ENCODE results near the gene APBA2. TPM values are rescaled to one million over a fixed set of nuclear protein-coding genes. Genes with fewer than 3 reads are reported as not detected.
"Not testable (repeated sequence)": the region's sequence is repeated elsewhere in the genome, so short reads cannot be mapped to it uniquely, and the experiment has no call there.

APBA2 gene
- polyA plus RNA-seq, 1 donor (not counting 4 experiments of a cell fraction or from before 2014, with no cell fraction given) = 5.5 TPM

- H2AFZ ChIP-seq (ENCODE audit: control insufficient read depth, low read length); H3K9ac ChIP-seq (ENCODE audit: control insufficient read depth, extremely low read depth, insufficient read depth, low read length); dilution Hi-C loops (cut with MboI; ENCODE audit: extremely low pct_ligation_motif_present, low sequenced_read_pairs); DNase-seq (ENCODE audit: low read depth, low spot score); H3K27ac ChIP-seq (ENCODE audit: control insufficient read depth, insufficient read depth, low read length); H3K4me2 ChIP-seq (ENCODE audit: control insufficient read depth, extremely low read depth, insufficient read depth, low read depth, low read length); H4K20me1 ChIP-seq (ENCODE audit: control insufficient read depth, extremely low read depth, insufficient read depth, low read length); H3K36me3 ChIP-seq (ENCODE audit: control insufficient read depth in 2 of 2, extremely low read depth in 1 of 2, insufficient read depth in 2 of 2, low read length in 2 of 2); H3K9me1 ChIP-seq (ENCODE audit: control insufficient read depth, extremely low read depth, insufficient read depth, low read length); H3K79me2 ChIP-seq (ENCODE audit: control insufficient read depth, insufficient read depth, low read length); FAIRE-seq; H3K9me3 ChIP-seq (ENCODE audit: control insufficient read depth, low read depth, low read length); H3K27me3 ChIP-seq (ENCODE audit: control insufficient read depth, extremely low read depth, insufficient read depth, low read length); H3K4me1 ChIP-seq (ENCODE audit: control insufficient read depth, extremely low read depth, insufficient read depth, low read length); H3K4me3 ChIP-seq (ENCODE audit: control insufficient read depth in 2 of 3, extremely low read depth in 1 of 3, insufficient read depth in 2 of 3, low read depth in 1 of 3, low read length in 3 of 3): not testable (repeated sequence)
Observed at GRCh38 chr15:28849766-28850165, 36.0 kb upstream of the APBA2 start.

- H4K20me1 ChIP-seq (ENCODE audit: control insufficient read depth, extremely low read depth, insufficient read depth, low read length); H2AFZ ChIP-seq (ENCODE audit: control insufficient read depth, low read length); H3K9me1 ChIP-seq (ENCODE audit: control insufficient read depth, extremely low read depth, insufficient read depth, low read length); H3K27me3 ChIP-seq (ENCODE audit: control insufficient read depth, extremely low read depth, insufficient read depth, low read length); H3K9me3 ChIP-seq (ENCODE audit: control insufficient read depth, low read depth, low read length); H3K4me2 ChIP-seq (ENCODE audit: control insufficient read depth, extremely low read depth, insufficient read depth, low read depth, low read length); DNase-seq (ENCODE audit: low read depth, low spot score); dilution Hi-C loops (cut with MboI; ENCODE audit: extremely low pct_ligation_motif_present, low sequenced_read_pairs); H3K9ac ChIP-seq (ENCODE audit: control insufficient read depth, extremely low read depth, insufficient read depth, low read length); H3K4me3 ChIP-seq (ENCODE audit: control insufficient read depth in 2 of 3, extremely low read depth in 1 of 3, insufficient read depth in 2 of 3, low read depth in 1 of 3, low read length in 3 of 3); H3K4me1 ChIP-seq (ENCODE audit: control insufficient read depth, extremely low read depth, insufficient read depth, low read length); H3K27ac ChIP-seq (ENCODE audit: control insufficient read depth, insufficient read depth, low read length); FAIRE-seq; H3K79me2 ChIP-seq (ENCODE audit: control insufficient read depth, insufficient read depth, low read length); H3K36me3 ChIP-seq (ENCODE audit: control insufficient read depth in 2 of 2, extremely low read depth in 1 of 2, insufficient read depth in 2 of 2, low read length in 2 of 2): not testable (repeated sequence)
Observed at GRCh38 chr15:28853654-28854053, 32.1 kb upstream of the APBA2 start.

- H3K4me2 ChIP-seq (ENCODE audit: control insufficient read depth, extremely low read depth, insufficient read depth, low read depth, low read length); H3K4me3 ChIP-seq (ENCODE audit: control insufficient read depth in 2 of 3, extremely low read depth in 1 of 3, insufficient read depth in 2 of 3, low read depth in 1 of 3, low read length in 3 of 3); H2AFZ ChIP-seq (ENCODE audit: control insufficient read depth, low read length); H3K36me3 ChIP-seq (ENCODE audit: control insufficient read depth in 2 of 2, extremely low read depth in 1 of 2, insufficient read depth in 2 of 2, low read length in 2 of 2); H3K79me2 ChIP-seq (ENCODE audit: control insufficient read depth, insufficient read depth, low read length); H3K9me1 ChIP-seq (ENCODE audit: control insufficient read depth, extremely low read depth, insufficient read depth, low read length); H3K4me1 ChIP-seq (ENCODE audit: control insufficient read depth, extremely low read depth, insufficient read depth, low read length); dilution Hi-C loops (cut with MboI; ENCODE audit: extremely low pct_ligation_motif_present, low sequenced_read_pairs); H3K9ac ChIP-seq (ENCODE audit: control insufficient read depth, extremely low read depth, insufficient read depth, low read length); DNase-seq (ENCODE audit: low read depth, low spot score); H3K27ac ChIP-seq (ENCODE audit: control insufficient read depth, insufficient read depth, low read length); H4K20me1 ChIP-seq (ENCODE audit: control insufficient read depth, extremely low read depth, insufficient read depth, low read length); FAIRE-seq; H3K27me3 ChIP-seq (ENCODE audit: control insufficient read depth, extremely low read depth, insufficient read depth, low read length); H3K9me3 ChIP-seq (ENCODE audit: control insufficient read depth, low read depth, low read length): not testable (repeated sequence)
Observed at GRCh38 chr15:28854578-28854977, 31.2 kb upstream of the APBA2 start.
